ENCODE measurements around the gene PGM2. TPM values are rescaled to one million over a fixed set of nuclear protein-coding genes. Genes with fewer than 3 reads are reported as not detected.
"Not testable (repeated sequence)": the region's sequence is repeated elsewhere in the genome, so short reads cannot be mapped to it uniquely, and the experiment has no call there.

PGM2 gene
- total RNA-seq, 4 donors from 2014 or later: 52.7 to 83.9 (median 74.7) TPM

DNA sequence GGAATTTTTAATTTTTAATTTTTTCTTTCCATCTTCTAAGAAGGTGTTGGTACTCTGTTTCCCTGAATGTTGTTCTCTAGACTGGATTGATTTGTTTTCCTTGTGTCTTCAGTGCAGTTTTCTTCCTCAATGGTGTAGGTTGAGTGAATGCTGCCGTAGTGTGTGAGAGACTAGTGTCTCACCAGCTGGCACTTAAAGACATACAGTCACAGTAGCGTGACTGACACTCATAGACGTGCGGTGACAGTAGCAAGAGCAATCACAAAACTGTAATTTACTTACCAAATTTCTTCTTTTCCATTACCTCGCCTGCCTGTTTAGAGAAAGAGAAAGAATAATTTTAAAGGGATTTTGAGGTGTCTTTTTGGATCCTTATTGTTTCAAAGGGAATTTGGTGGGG, 21.4 kb upstream of the PGM2 start:
- WGBS, 2 donors: 86 to 87% methylated on average over 5 of the region's 5 CpGs
- no peak for DNase-seq (ENCODE audit: low spot score in 2 of 2)
- no peak for TF ChIP-seq POLR2A (IDR thresholded peaks at IDR 0.05)
- TF ChIP-seq, protein P1, sequence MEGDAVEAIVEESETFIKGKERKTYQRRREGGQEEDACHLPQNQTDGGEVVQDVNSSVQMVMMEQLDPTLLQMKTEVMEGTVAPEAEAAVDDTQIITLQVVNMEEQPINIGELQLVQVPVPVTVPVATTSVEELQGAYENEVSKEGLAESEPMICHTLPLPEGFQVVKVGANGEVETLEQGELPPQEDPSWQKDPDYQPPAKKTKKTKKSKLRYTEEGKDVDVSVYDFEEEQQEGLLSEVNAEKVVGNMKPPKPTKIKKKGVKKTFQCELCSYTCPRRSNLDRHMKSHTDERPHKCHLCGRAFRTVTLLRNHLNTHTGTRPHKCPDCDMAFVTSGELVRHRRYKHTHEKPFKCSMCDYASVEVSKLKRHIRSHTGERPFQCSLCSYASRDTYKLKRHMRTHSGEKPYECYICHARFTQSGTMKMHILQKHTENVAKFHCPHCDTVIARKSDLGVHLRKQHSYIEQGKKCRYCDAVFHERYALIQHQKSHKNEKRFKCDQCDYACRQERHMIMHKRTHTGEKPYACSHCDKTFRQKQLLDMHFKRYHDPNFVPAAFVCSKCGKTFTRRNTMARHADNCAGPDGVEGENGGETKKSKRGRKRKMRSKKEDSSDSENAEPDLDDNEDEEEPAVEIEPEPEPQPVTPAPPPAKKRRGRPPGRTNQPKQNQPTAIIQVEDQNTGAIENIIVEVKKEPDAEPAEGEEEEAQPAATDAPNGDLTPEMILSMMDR (IDR thresholded peaks at IDR 0.05): no peak
- H3K4me3 ChIP-seq (ENCODE audit: low read depth, poor library complexity, severe bottlenecking): no peak overlapping the region
- intact Hi-C loops (cut with DNase I; ENCODE audit: low total_unique reads): no loop called here

DNA sequence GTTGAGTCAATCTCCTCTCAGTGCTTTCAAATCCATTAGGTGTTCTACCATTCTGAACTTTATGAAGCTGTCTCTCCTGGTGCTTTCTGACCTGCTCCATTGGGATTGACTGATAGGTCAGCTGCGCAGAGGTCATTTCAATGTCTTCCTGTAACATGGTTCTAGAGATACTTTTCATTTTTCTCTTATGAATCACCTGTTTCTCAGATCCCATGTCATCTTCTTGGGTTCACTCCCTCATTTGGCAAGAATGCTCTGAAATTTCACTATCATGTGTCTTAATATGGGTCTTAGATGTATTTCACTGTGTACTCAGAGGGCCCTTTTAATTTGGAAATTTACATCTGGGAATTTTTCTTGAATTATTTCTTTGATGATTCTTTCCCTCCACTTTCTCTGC, 13.8 kb upstream of the PGM2 start:
- 93 to 98% methylated on average over 1 of the region's 1 CpG for WGBS, 2 donors
- no peak for DNase-seq (ENCODE audit: low spot score in 2 of 2)
- intact Hi-C loops (cut with DNase I; ENCODE audit: low total_unique reads): loop anchor here (10.0 kb wide), 1 partner anchor 212 kb away; no protein-coding TSS in a partner anchor

DNA sequence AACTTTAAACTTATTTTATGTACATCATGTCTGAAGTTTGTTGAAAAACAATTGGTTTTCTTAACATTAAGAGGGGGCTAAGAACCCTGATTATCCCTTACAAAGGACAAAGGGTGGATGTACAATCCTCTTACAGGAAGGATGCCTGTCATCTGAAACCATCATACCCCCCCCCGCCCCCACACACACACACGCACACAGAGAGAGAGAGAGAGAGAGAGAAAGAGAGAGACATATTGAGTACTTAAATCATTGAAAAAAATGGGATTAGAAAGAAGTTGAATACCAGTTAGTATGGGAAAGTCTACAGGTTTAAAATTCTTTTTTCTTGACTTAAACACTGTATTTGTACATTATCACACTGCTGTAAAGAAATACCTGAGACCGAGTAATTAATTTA, 10.9 kb upstream of the PGM2 start:
- no peak overlapping the region for H3K4me3 ChIP-seq (ENCODE audit: low read depth, poor library complexity, severe bottlenecking)
- DNase-seq (ENCODE audit: low spot score in 2 of 2): no peak
- TF ChIP-seq, protein P1 (IDR thresholded peaks at IDR 0.05): no peak
- TF ChIP-seq POLR2A (IDR thresholded peaks at IDR 0.05): no peak
- 61 to 75% methylated on average over 3 of the region's 3 CpGs for WGBS, 2 donors
- intact Hi-C loops (cut with DNase I; ENCODE audit: low total_unique reads): loop anchor here (10.0 kb wide), 1 partner anchor 209 kb away; no protein-coding TSS in a partner anchor

More for the DNA sequence above, 13.8 kb upstream of the PGM2 start:
- no peak overlapping the region for H3K4me3 ChIP-seq (ENCODE audit: low read depth, poor library complexity, severe bottlenecking)
- TF ChIP-seq, protein P1 (IDR thresholded peaks at IDR 0.05): no peak
- no peak for TF ChIP-seq POLR2A (IDR thresholded peaks at IDR 0.05)

DNA sequence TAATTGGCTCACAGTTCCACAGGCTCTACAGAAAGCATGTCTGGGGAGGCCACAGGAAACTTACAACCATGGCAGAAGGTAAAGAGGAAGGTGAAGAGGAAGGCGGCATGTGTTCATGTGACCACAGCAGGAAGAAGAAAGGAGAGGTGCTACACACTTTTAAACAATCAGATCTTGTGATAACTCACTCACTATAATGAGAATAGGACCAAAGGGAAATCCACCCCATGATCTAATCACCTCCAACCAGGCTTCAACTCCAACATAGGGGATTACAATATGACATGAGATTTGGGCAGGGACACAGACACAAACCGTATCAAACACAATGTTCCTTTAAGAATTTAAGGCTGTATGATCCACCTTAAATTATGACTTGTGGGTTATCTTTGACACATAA, 10.5 kb upstream of the PGM2 start:
- DNase-seq (ENCODE audit: low spot score in 2 of 2): no peak
- intact Hi-C loops (cut with DNase I; ENCODE audit: low total_unique reads): loop anchor here (10.0 kb wide), 1 partner anchor 209 kb away; no protein-coding TSS in a partner anchor
- WGBS, 2 donors: 47 to 49% methylated on average over 2 of the region's 2 CpGs
- TF ChIP-seq, protein P1 (IDR thresholded peaks at IDR 0.05): no peak
- TF ChIP-seq POLR2A (IDR thresholded peaks at IDR 0.05): no peak
- H3K4me3 ChIP-seq (ENCODE audit: low read depth, poor library complexity, severe bottlenecking): no peak overlapping the region

DNA sequence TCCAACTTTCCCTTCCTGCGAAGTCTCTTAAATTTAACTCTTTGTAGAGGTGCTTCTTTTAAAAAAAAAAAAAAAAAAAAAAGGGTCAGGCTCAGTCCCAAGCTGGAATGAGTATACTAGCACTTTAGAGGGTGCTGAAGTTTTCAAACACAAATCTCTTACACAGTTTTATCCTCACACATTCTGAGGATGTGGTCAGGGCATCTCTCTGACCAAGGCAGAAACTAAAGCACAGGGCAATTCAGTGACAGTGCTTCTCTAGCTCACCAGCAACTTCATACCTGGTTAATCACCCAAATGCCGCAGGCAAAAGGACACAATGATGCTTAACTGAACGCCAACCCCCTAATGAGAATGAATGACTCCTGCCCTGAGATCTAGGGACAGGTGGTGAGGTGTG, 9.8 kb upstream of the PGM2 start:
- no peak for DNase-seq (ENCODE audit: low spot score in 2 of 2)
- intact Hi-C loops (cut with DNase I; ENCODE audit: low total_unique reads): loop anchor here (10.0 kb wide), 1 partner anchor 208 kb away; no protein-coding TSS in a partner anchor
- WGBS, 2 donors: 68 to 78% methylated on average over 3 of the region's 3 CpGs
- H3K4me3 ChIP-seq (ENCODE audit: low read depth, poor library complexity, severe bottlenecking): no peak overlapping the region
- no peak for TF ChIP-seq POLR2A (IDR thresholded peaks at IDR 0.05)
- TF ChIP-seq, protein P1 (IDR thresholded peaks at IDR 0.05): no peak

DNA sequence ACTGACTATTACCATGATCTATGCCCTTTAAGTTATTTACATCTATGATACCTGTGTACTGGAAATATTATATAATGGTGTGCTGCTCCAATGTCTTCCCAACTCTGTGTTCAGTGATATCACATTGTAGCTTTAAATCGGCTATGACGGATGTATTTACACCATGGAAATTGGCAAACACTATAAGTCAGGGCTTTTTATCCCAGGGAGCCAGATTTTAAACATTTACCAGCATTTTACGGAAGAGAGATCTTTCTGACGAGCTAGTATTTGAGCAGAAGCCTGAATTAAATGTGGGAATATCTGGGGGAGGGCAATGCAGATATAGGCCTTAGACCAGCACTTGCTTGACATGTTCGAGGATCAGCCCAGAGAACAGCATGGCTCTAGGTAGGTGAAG, 7.7 kb upstream of the PGM2 start:
- TF ChIP-seq, protein P1 (IDR thresholded peaks at IDR 0.05): no peak
- TF ChIP-seq POLR2A (IDR thresholded peaks at IDR 0.05): no peak
- intact Hi-C loops (cut with DNase I; ENCODE audit: low total_unique reads): loop anchor here (10.0 kb wide), 1 partner anchor 206 kb away; no protein-coding TSS in a partner anchor
- no peak for DNase-seq (ENCODE audit: low spot score in 2 of 2)
- H3K4me3 ChIP-seq (ENCODE audit: low read depth, poor library complexity, severe bottlenecking): no peak overlapping the region
- 96 to 98% methylated on average over 5 of the region's 5 CpGs for WGBS, 2 donors

DNA sequence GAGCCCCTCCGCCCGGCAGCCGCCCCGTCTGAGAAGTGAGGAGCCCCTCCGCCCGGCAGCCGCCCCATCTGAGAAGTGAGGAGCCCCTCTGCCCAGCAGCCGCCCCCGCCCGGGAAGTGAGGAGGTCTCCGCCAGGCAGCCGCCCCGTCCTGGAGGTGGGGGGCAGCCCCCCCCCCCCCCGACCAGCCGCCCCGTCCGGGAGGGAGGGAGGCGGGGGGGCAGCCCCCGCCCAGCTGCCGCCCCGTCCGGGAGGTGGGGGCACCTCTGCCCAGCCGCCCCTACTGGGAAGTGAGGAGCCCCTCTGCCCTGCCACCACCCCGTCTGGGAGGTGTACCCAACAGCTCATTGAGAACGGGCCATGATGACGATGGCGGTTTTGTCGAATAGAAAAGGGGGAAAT, 6.0 kb upstream of the PGM2 start:
- intact Hi-C loops (cut with DNase I; ENCODE audit: low total_unique reads); H3K4me3 ChIP-seq (ENCODE audit: low read depth, poor library complexity, severe bottlenecking); DNase-seq (ENCODE audit: low spot score in 2 of 2): not testable (repeated sequence)
- WGBS, 2 donors: 96 to 97% methylated on average over 5 to 21 of the region's 28 CpGs
